ENCODE results near the gene TUG1.

GRCh38 chr22:30919973-30920372 lies 49.1 kb upstream of the TUG1 start:
- no peak for TF ChIP-seq POLR2A (IDR thresholded peaks at IDR 0.05)
- no peak for TF ChIP-seq CTCF (IDR thresholded peaks at IDR 0.05)

Data from heart left ventricle (tissue), 13 donors.